Neural progenitor cell (in vitro differentiated cells): Measurements from ENCODE around the gene NDUFV3. TPM values are rescaled to one million over a fixed set of nuclear protein-coding genes. Genes with fewer than 3 reads are reported as not detected.

ENCODE experiments used
- DNase-seq: peaks from one replicate; pipeline ENCODE4 v3.0.0-alpha.2; 2016; ENCODE audit warnings: low spot score
- H2AFZ ChIP-seq: fragments of 200-600 bp; sonication (generic); replicated peaks from 2 replicates; pipeline ENCODE4 v1.6.1; 2016; ENCODE audit warnings: antibody characterized with exemption
- H3F3A ChIP-seq: fragments of 200-600 bp; sonication (generic); 2 replicates; pipeline ENCODE4 v1.6.1; 2016; ENCODE audit warnings: antibody characterized with exemption, low read depth
- H3K27ac ChIP-seq: fragments of 200-600 bp; sonication (generic); 2 replicates; pipeline ENCODE4 v1.5.1; 2016; ENCODE audit warnings: mild to moderate bottlenecking
- H3K27me3 ChIP-seq: fragments of 200-600 bp; sonication (generic); 2 replicates; pipeline ENCODE4 v1.6.1; 2016; ENCODE audit warnings: mild to moderate bottlenecking, moderate library complexity
- H3K36me3 ChIP-seq: fragments of 200-600 bp; sonication (generic); 2 replicates; pipeline ENCODE4 v1.5.1; 2016
- H3K4me1 ChIP-seq: fragments of 200-600 bp; sonication (generic); 2 replicates; pipeline ENCODE4 v1.6.1; 2016; ENCODE audit warnings: mixed run types
- H3K4me2 ChIP-seq: fragments of 200-600 bp; sonication (generic); 2 replicates; pipeline ENCODE4 v1.6.1; 2016
- H3K4me3 ChIP-seq: fragments of 200-600 bp; sonication (generic); 2 replicates; pipeline ENCODE4 v1.5.1; 2016
- H3K79me2 ChIP-seq: fragments of 200-600 bp; sonication (generic); 2 replicates; pipeline ENCODE4 v1.6.1; 2016; ENCODE audit warnings: low read depth
- H3K9ac ChIP-seq: fragments of 200-600 bp; sonication (generic); 2 replicates; pipeline ENCODE4 v1.6.1; 2016
- H3K9me3 ChIP-seq: fragments of 200-600 bp; sonication (generic); 2 replicates; pipeline ENCODE4 v1.5.1; 2016; ENCODE audit warnings: low read depth
- H4K20me1 ChIP-seq: fragments of 200-600 bp; sonication (generic); 2 replicates; pipeline ENCODE4 v1.6.1; 2016; ENCODE audit warnings: low read depth
- H3K27ac Mint-ChIP-seq: 3 replicates; pipeline ENCODE4 v1.8.0; 2021; ENCODE audit warnings: mixed read lengths
- H3K27me3 Mint-ChIP-seq: 2 replicates; pipeline ENCODE4 v1.8.0; 2022; ENCODE audit warnings: low read depth, mild to moderate bottlenecking, inconsistent platforms, moderate library complexity, mixed read lengths; ENCODE audit not compliant: insufficient read depth
- H3K36me3 Mint-ChIP-seq: 3 replicates; pipeline ENCODE4 v1.8.0; 2021; ENCODE audit warnings: mixed read lengths
- H3K4me1 Mint-ChIP-seq: 3 replicates; pipeline ENCODE4 v1.8.0; 2021; ENCODE audit warnings: mixed read lengths
- H3K4me3 Mint-ChIP-seq: 3 replicates; pipeline ENCODE4 v1.8.0; 2021; ENCODE audit warnings: mild to moderate bottlenecking, moderate library complexity, mixed read lengths
- H3K9me3 Mint-ChIP-seq: 3 replicates; pipeline ENCODE4 v1.8.0; 2020; ENCODE audit warnings: mixed read lengths
- CTCF ChIP-seq: fragments of 200-600 bp; sonication (generic); IDR thresholded peaks from 2 replicates; pipeline ENCODE4 v1.5.1; 2017; ENCODE audit warnings: antibody characterized with exemption, mild to moderate bottlenecking
- EZH2 ChIP-seq: fragments of 200-600 bp; sonication (generic); IDR thresholded peaks from 2 replicates; pipeline ENCODE4 v1.6.1; 2017; ENCODE audit warnings: antibody characterized with exemption, mild to moderate bottlenecking, moderate library complexity
- EZH2phosphoT487 ChIP-seq: fragments of 200-600 bp; sonication (generic); IDR thresholded peaks from 2 replicates; pipeline ENCODE4 v1.6.1; 2017; ENCODE audit warnings: antibody characterized with exemption
- total RNA-seq: library from RNA; depleted of rRNA; stranded (reverse); fragments of >200 nt; gene quantifications from 2 replicates; pipeline ENCODE4 v1.2.3, GENCODE V29; 2015; ENCODE audit warnings: low replicate concordance

The NDUFV3 gene
- total RNA-seq = 16.7 and 24.4 TPM in 2 replicates

- Mint-ChIP-seq H3K4me3 (peak within 1 kb of the TSS; percentile 92), H3K4me1 (peaks cover 6% of the 10 kb centered on the region), H3K36me3 (peaks cover 8% of the 10 kb centered on the region), H3K27me3 (peaks cover 3% of the 10 kb centered on the region), H3K9me3 (no peaks in the 10 kb centered on the region), H3K27ac (peak within 1 kb of the TSS; percentile 92)
- no peak for TF ChIP-seq CTCF
- no peak for TF ChIP-seq EZH2phosphoT487
- TF ChIP-seq EZH2 = no peak
- peaks cover 10% of the 10 kb centered on the region for H4K20me1 ChIP-seq
- peaks cover 25% of the 10 kb centered on the region for H3K79me2 ChIP-seq
- DNase-seq = peak; percentile 100
- no peaks in the 10 kb centered on the region for H3K9me3 ChIP-seq
- H3K27ac ChIP-seq = peak within 1 kb of the TSS; percentile 73
- H3K4me3 ChIP-seq = peak within 1 kb of the TSS; percentile 97
- H3K4me2 ChIP-seq = peak within 1 kb of the TSS; percentile 83
- peak within 1 kb of the TSS; percentile 81 for H3K9ac ChIP-seq
- peaks cover 20% of the 10 kb centered on the region for H3F3A ChIP-seq
- H3K27me3 ChIP-seq = no peaks in the 10 kb centered on the region
- H2AFZ ChIP-seq = peak within 1 kb of the TSS; percentile 89
- H3K36me3 ChIP-seq = no peaks in the 10 kb centered on the region
- no peaks in the 10 kb centered on the region for H3K4me1 ChIP-seq
Observed at GRCh38 chr21:42892931-42893755, at the start of gene NDUFV3. Gene NDUFV3 (plus strand): TSS chr21:42893309. CDS start chr21:42893334, 25 bp downstream.

GRCh38 chr21:42844411-42845113 lies 48.5 kb upstream of the NDUFV3 start:
- Mint-ChIP-seq H3K27me3 (no peaks in the 10 kb centered on the region), H3K36me3 (peaks cover 33% of the 10 kb centered on the region)
- no peak for DNase-seq

More at GRCh38 chr21:42844411-42845113, 48.5 kb upstream of the NDUFV3 start:
- no peaks in the 10 kb centered on the region for H3F3A ChIP-seq
- no peak overlapping the region for H2AFZ ChIP-seq
- peaks cover 9% of the 10 kb centered on the region for H3K4me1 Mint-ChIP-seq
- H4K20me1 ChIP-seq = peaks cover 15% of the 10 kb centered on the region
- no peaks in the 10 kb centered on the region for H3K4me1 ChIP-seq
- peaks cover 3% of the 10 kb centered on the region for H3K36me3 ChIP-seq
- no peaks in the 10 kb centered on the region for H3K9me3 Mint-ChIP-seq
- H3K27ac ChIP-seq = no peak overlapping the region
- TF ChIP-seq EZH2 (no peak), EZH2phosphoT487 (no peak), CTCF (no peak)
- H3K4me2 ChIP-seq = no peak overlapping the region
- H3K27me3 ChIP-seq = no peaks in the 10 kb centered on the region
- no peaks in the 10 kb centered on the region for H3K9me3 ChIP-seq
- no peak overlapping the region for H3K27ac Mint-ChIP-seq
- no peak overlapping the region for H3K9ac ChIP-seq
- no peak overlapping the region for H3K4me3 ChIP-seq
- peaks cover 23% of the 10 kb centered on the region for H3K79me2 ChIP-seq
- H3K4me3 Mint-ChIP-seq = no peak overlapping the region
